HG03439 (cell line): ENCODE data around the gene AFF2.
"Not testable (repeated sequence)": the region's sequence is repeated elsewhere in the genome, so short reads cannot be mapped to it uniquely, and the experiment has no call there.

Source experiments
- ATAC-seq: cut with Tn5 transposase; IDR thresholded peaks from one replicate; pipeline ENCODE4 v1.9.1; 2021; ENCODE audit warnings: mild to moderate bottlenecking, moderate library complexity; ENCODE audit not compliant: unreplicated experiment

AFF2 gene

DNA sequence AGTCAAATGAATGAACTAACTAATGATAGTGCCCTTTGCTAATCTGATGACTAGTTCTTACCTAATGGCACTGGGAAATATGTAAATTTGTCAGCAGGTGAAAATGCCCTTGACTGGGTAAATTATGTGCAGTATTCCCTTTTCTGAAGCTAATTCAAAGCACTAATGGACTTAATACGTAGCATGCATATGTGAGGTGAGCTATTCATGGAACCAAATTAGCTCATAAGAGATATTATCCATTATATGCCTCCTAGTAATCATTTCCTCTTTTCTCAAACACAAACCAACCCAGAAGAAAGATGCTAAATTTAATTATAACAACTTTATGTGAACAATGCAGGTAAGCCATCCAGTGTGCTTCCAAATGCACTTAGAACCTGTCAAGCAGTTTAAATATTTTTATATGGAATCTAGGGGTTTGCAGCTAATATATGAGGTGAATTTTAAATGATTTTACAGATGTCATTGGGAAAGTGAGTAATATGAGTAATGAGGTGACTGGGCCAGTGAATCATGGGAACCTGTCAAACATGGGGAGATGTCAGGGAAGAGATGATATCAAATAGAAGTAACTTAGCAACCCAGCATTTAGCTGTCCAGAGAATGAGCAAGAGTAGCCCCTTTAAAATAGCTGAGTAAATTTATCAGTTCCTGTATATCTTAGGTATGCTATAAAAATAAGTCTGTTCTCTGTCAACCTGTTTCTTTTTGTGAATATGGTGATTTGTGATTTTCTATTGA, 315.0 kb downstream of the AFF2 start:
- ATAC-seq, result no peak

GRCh38 chrX:148823986-148824385, 323.6 kb downstream of the AFF2 start:
- no peak for ATAC-seq

DNA sequence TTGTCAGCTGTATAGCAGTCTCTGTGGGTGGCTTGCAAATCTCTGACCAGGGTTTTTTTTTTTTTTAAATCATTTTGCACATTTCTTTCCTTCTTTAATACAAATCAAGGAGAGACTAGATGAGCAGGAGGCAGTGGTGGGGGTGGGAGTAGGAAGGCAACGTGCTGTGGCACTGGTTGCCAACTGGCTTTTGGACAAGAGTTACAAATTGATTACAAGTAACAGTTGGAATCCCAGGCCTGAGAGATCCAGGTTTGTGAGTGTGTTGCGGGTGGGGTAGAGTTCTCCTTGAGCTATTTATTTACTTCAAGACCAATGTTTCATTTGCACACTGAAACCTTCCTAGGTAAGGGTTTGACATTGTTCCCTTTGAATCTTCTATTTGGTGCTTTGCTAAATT, 325.3 kb downstream of the AFF2 start:
- ATAC-seq, result no peak

GRCh38 chrX:148836741-148837140, 336.3 kb downstream of the AFF2 start:
- no peak for ATAC-seq

- ATAC-seq, result no peak
Observed at GRCh38 chrX:148850631-148851030, 350.2 kb downstream of the AFF2 start.

GRCh38 chrX:148854306-148854705, 353.9 kb downstream of the AFF2 start:
- ATAC-seq, result no peak

DNA sequence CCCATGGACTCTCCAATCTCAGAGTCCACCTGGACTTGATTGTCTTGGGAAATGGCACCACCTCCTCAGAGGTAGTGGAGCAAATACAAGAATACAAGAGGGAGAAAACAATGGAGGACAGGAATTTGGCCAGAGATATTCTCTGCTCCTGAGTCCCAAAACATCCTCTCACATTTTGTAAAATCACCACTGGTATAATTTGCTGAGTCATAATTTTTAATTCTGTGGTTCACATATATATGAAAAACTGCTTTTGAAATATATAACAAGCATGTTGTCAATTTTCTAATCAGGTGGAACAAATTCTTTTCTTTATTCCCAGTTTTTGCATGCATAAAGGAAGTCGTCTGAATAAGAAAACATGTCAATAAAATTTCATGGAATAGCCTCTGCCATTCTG, 356.1 kb downstream of the AFF2 start:
- ATAC-seq, result no peak

DNA sequence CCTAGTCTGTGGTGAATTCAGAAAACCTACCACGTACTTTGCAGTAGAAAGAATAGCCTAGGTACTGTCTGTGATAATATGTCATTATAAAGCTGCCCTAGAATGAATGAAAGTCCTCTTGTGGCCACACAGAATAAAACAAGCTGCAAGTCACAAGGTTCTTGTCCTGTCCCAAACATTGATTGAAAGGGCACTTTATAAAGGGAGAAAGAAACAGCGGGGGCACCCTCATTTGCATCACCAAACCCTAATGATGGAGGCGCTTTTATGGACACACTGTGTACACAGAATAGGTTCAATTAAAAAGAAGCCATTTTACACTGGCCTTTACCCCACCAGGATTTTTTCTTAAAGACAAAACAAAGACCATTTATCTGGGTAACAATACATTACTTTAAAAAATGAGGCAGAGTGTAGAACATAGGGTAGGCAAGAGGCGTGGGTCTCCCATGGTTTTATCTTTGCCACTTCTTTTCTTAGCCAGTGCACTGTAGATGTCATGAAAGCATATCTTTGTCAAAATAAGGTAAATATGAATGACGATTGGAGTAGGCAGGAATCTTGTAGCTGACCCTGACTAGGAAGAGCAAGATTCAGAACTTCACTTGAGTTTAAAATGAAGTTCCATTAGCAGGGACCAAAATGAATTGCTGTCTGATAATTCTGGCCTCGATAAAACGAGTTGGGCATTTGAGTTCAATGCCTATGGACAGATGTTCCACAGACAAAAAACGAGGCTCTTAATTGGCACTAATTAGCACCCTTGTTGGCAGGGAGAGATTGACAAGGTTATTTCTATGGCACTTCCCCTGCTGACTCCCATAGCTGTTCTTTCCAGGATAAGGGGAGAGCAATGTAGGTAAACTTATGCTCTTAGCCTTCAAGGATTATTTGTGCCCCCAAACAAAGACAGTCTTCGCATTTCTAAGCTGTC, 365.1 kb downstream of the AFF2 start:
- no peak for ATAC-seq

DNA sequence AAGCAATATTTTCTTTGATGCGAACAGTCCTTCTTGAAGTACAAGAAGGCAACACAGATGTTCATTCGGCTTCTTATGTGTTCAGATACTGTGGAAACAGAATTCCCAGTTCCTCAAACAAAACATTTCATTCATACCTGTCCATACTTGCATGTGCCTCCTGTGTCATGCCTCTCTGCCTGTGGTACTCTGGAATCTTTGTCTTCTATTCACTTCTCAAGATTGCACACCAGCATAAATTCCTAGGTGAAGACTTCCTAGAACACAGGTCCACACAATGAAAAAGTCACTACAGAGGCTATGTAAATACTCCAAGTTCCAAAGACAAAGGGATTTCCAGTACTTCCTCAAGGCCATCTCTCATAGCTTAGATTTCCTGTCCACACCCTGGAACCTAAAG, 367.2 kb downstream of the AFF2 start:
- no peak for ATAC-seq

GRCh38 chrX:148871422-148872160, 371.2 kb downstream of the AFF2 start:
- ATAC-seq, result no peak

- no peak for ATAC-seq
Observed at GRCh38 chrX:148872161-148872535, 371.7 kb downstream of the AFF2 start.

DNA sequence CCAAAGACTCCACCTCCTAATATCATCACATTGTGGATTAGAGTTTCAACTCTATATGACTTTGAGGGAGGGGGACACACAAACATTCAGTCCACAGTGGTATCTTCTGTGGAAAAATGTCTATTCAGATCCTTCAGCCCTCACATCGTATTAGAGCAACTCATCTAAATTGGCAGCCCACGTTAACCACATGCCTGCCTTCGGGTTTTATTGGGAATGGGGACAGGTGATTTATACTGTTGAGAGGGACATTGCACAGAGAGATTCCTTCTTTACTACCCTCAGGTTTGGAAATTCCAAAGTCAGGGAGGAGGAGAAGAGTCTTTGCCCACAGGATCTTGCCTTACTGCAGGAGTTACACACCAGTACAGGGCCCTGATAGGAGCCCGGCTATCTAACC, 372.5 kb downstream of the AFF2 start:
- ATAC-seq, result no peak

DNA sequence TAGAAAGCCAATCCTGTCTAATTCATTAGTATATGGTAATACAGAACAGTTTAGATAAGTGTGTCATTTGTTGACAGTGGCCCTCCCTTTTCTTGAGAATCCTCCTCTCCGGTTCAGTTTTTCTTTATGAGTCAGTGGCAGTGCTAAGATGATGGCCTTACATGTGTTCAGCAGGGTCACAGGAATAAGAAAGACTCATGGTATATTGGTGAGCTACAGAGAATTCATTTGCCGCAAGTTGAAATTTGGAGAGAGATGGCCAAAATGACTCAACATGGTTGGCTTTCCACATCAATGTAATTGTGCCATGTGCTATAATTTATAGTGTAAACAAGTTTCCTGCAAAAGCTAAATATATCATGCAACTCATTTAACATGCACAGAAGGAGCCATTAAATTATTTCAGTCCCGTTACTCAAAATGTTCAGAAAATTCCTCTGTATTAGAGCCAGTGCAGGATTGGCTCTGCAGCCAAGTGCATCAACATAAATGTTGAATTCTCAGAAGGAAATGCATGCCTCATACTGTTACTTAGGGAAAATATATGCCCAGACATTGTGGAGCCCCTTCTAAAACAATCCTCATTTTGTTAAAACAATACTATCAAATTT, 374.3 kb downstream of the AFF2 start:
- no peak for ATAC-seq

- no peak for ATAC-seq
Observed at GRCh38 chrX:148878371-148878770, 378.0 kb downstream of the AFF2 start.

DNA sequence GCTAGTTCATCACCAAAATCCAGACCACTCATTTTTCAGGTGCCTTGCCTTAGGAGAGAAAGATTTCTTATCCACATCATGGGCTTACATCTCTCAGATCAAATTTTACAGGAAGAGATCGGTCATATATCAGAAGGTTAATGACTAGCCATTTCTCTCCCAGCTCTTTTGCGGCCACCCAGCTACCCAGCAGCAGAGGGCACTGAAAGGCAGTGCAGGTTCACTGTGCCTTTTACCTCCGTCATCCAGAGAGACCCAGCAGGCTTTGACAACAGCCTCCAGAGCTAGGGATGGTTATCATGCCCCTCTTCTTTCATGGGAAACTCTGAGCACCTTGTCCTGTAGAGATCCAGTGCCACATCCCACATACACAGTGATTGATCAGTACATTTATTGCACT, 384.8 kb downstream of the AFF2 start:
- no peak for ATAC-seq

GRCh38 chrX:148893395-148893794, 393.0 kb downstream of the AFF2 start:
- ATAC-seq, result no peak

GRCh38 chrX:148902581-148902980, 402.2 kb downstream of the AFF2 start:
- no peak for ATAC-seq

DNA sequence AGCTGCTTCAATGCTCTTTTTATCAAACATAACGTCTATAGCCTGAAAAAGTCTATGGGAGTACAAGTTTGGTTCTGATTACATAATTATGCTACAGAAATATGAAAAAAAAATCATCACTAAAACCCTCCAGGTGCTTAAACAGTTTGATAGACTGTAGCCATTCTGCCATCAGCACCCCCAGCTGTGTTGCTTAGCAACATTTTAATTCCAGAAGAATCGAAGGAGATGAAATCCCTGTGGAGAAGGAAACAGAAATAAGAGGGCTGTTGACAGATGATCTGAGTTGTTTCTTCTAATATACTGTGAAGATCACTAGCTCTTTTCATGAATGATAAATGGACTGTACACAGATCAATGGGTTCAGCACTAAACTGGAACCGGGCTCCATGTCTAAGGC, 402.8 kb downstream of the AFF2 start:
- no peak for ATAC-seq

DNA sequence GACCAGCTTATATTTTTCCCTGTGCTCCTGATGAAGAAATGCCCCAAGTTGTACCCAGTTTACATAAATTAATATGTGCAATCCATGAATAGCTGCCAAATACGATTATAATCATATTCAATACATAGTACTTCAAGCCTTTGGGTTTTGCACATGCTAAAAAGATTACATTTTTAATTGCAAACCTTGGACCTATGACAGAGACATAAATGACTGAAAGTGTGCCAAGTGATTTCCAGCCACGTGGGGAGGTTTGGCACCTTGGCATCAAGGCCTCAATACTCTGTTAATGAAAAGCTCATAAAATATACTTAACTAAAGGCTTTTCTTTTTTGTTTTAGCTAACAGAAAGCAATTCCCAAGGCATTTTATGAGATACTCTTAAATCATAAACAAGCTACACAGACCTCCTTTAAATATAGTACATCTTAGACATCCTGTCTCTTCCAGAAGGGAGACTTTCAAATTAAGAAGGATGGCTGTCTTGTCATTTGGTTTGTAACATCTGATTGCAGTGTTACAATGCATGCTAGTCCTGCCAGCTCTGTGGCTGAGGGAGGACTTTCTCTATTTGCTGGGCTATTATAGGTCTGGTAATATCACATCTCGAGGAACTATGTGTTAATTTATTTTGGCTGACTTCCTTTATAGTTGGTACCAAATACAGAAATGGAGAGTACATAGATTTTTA, 404.1 kb downstream of the AFF2 start:
- no peak for ATAC-seq

DNA sequence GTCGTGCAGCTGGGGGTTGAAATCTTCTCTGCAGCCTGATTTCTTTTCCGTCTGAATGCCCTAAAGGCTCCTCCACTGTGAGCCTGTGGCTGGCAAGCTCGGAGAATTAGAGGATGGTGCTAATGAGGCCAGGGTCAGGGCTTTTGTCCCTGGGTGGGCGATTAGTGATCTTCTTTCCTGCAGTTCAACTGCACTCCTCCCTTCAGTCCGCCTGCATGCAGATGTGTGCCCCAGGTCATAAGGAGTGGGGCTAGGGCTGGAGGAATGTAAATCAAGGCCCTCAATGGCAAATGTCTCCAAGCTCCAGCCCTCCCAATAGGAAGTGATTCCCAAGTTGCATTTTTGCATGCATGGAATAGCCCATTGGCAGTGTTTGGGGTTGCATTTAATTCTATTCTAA, 405.0 kb downstream of the AFF2 start:
- ATAC-seq, result no peak

- not testable (repeated sequence) for ATAC-seq
Observed at GRCh38 chrX:148906628-148907027, 406.2 kb downstream of the AFF2 start.
